Psoas muscle (tissue), 8 donors: ENCODE measurements around the gene BLCAP. TPM values are rescaled to one million over a fixed set of nuclear protein-coding genes. Genes with fewer than 3 reads are reported as not detected.

Source experiments
- ATAC-seq, 4 donors: fragments of 200-7000 bp; cut with Tn5 transposase; one replicate each; pipeline ENCODE4 v1.9.1; 2020; ENCODE audit warnings: moderate library complexity in 3 of 4, mild to moderate bottlenecking in 2 of 4
- DNase-seq, 2 donors: peaks; one replicate each; pipeline ENCODE4 v3.0.0-alpha.2; 2020
- H3K27ac ChIP-seq: fragments of 200-600 bp; one replicate; pipeline ENCODE4 v1.8.0; 2022
- H3K27me3 ChIP-seq, 3 donors: fragments of 200-600 bp in 1 of 3; one replicate each; pipeline versions ENCODE4 v1.6.1 to v1.8.0; 2013 to 2022; ENCODE audit warnings: low read length in 2 of 3, mild to moderate bottlenecking in 2 of 3, moderate library complexity in 1 of 3; ENCODE audit not compliant: insufficient read depth in 3 of 3
- H3K36me3 ChIP-seq, 2 donors: fragments of 200-600 bp in 1 of 2; one replicate each; pipeline versions ENCODE4 v1.6.1 to v1.8.0; 2013 to 2022; ENCODE audit warnings: low read depth in 1 of 2, mild to moderate bottlenecking in 1 of 2, moderate library complexity in 1 of 2; ENCODE audit not compliant: insufficient read depth in 1 of 2
- H3K4me1 ChIP-seq: fragments of 200-600 bp; one replicate; pipeline ENCODE4 v1.8.0; 2022
- H3K4me3 ChIP-seq: fragments of 200-600 bp; one replicate; pipeline ENCODE4 v1.8.0; 2022; ENCODE audit warnings: mild to moderate bottlenecking
- H3K9me3 ChIP-seq: fragments of 200-600 bp; one replicate; pipeline ENCODE4 v1.8.0; 2022
- CTCF ChIP-seq: fragments of 200-600 bp; IDR thresholded peaks from one replicate; pipeline ENCODE4 v1.8.0; 2022; ENCODE audit warnings: antibody characterized with exemption
- WGBS, 3 donors: extraction: QIAGEN DNeasy Blood & Tissue Kit; methylation state at CpG; one replicate each; pipeline versions ENCODE4 v1.1.6 to v1.1.7; 2013; 5-methylcytosine and 5-hydroxymethylcytosine counted together
- intact Hi-C, 2 donors: fragments of 100-400 bp; cut with DNase I; formaldehyde crosslinking; loops; one replicate each; pipeline versions ENCODE4 v1.11.0 to v1.14.2; 2022
- polyA plus RNA-seq, 3 donors: library from polyadenylated mRNA; stranded (reverse); fragments of 200-250 nt; gene quantifications; one replicate each; pipeline ENCODE4 v1.2.3, GENCODE V29; 2013
- total RNA-seq, 4 donors: library from RNA; stranded (reverse); fragmentation: NEBNext Ultra II Directional in 2 of 4; extraction: Animal tissue kit (Norgen Biotek cat#: 25700) in 2 of 4; gene quantifications; one replicate each; pipeline versions ENCODE4 v1.2.1 to v1.2.4, GENCODE V29; 2021 to 2023
- donor health status: healthy with polysubstance abuse.
- donor health status: DM: no; HTN: no; CAD: no; lungs with moderate emphysema.
- donor health status: Bipolar disorder and iron deficiency.
- donor health status: healthy.
- donor health status: DM: yes; HTN: yes; CAD: no.
- donor health status: DM: no; HTN: no; CAD: no.
- donor health status: DM: no; HTN: no; CAD: no.
- donor health status: DM: yes; HTN: yes; CAD: no.

BLCAP gene
- total and polyA plus RNA-seq, 7 donors: 267 to 656 (median 366) TPM

- H3K9me3 ChIP-seq: no peaks in the 10 kb centered on the region
- TF ChIP-seq CTCF: no peak
- WGBS, 3 donors: 81 to 88% (median 82%) methylated on average over 7 of the region's 7 CpGs
- no peak overlapping the region for H3K27ac ChIP-seq
- no peak for DNase-seq
- no peaks in the 10 kb centered on the region for H3K27me3 ChIP-seq
- H3K4me3 ChIP-seq: no peak overlapping the region
- intact Hi-C loops: no loop called here
- H3K4me1 ChIP-seq: no peaks in the 10 kb centered on the region
- ATAC-seq: no peak
- no peaks in the 10 kb centered on the region for H3K36me3 ChIP-seq
These were observed 58.1 kb downstream of the BLCAP start for GRCh38 chr20:37469531-37469930.

- DNase-seq (no peak), ATAC-seq (no peak)
- intact Hi-C loops: no loop called here
- WGBS, 3 donors: 87 to 90% (median 88%) methylated on average over 4 of the region's 4 CpGs
- Histone ChIP-seq H3K4me3 (no peak overlapping the region), H3K9me3 (no peaks in the 10 kb centered on the region), H3K27ac (no peak overlapping the region), H3K27me3 (no peaks in the 10 kb centered on the region), H3K4me1 (peaks cover 5% of the 10 kb centered on the region), H3K36me3 (no peaks in the 10 kb centered on the region)
- TF ChIP-seq CTCF: no peak
These were observed 58.8 kb downstream of the BLCAP start for GRCh38 chr20:37468886-37469285.

Other genes starting within 250 kb of the BLCAP start
- 10 to 100 TPM; 10.5 to 16.3 (median 11.5) TPM for gene MANBAL, start 238.2 kb downstream of the BLCAP start, total RNA-seq
- gene MANBAL, start 238.2 kb downstream of the BLCAP start, polyA plus RNA-seq: 10 to 100 TPM; 17.1 to 40.1 (median 21.9) TPM
- gene SRC, start 181.7 kb downstream of the BLCAP start, total RNA-seq: 1 to 10 TPM; 1.3 to 3.0 (median 1.9) TPM
- 1 to 10 TPM in 1 of 3 donors, under 1 TPM in 2; 0.86 to 1.0 (median 0.97) TPM for gene SRC, start 181.7 kb downstream of the BLCAP start, polyA plus RNA-seq
- 10 to 100 TPM in 1 of 4 donors, 1 to 10 TPM in 2, under 1 TPM in 1; 0.50 to 52.3 (median 5.9) TPM for gene NNAT, start 6.6 kb downstream of the BLCAP start, total RNA-seq
- gene NNAT, start 6.6 kb downstream of the BLCAP start, polyA plus RNA-seq: 1 to 10 TPM in 2 of 3 donors, under 1 TPM in 1; 0.99 to 2.0 (median 1.1) TPM
- 10 to 100 TPM; 26.7 to 44.0 (median 33.5) TPM for gene CTNNBL1, start 166.2 kb upstream of the BLCAP start, total RNA-seq
- gene CTNNBL1, start 166.2 kb upstream of the BLCAP start, polyA plus RNA-seq: 10 to 100 TPM; 36.6 to 42.6 (median 39.7) TPM